HG03060 (cell line): ENCODE measurements around the gene FAM180A.
"Not testable (repeated sequence)": the region's sequence is repeated elsewhere in the genome, so short reads cannot be mapped to it uniquely, and the experiment has no call there.

ENCODE experiments used
- ATAC-seq: cut with Tn5 transposase; IDR thresholded peaks from one replicate; pipeline ENCODE4 v1.9.1; 2021; ENCODE audit warnings: low read depth, moderate number of reproducible peaks; ENCODE audit not compliant: unreplicated experiment

The FAM180A gene

GRCh38 chr7:135716677-135717238 lies 31.9 kb downstream of the FAM180A start:
- ATAC-seq = no peak

- ATAC-seq = no peak
Observed at GRCh38 chr7:135715673-135716072, 32.9 kb downstream of the FAM180A start.

- no peak for ATAC-seq
Observed at GRCh38 chr7:135715055-135715522, 33.5 kb downstream of the FAM180A start.

- ATAC-seq = no peak
Observed at GRCh38 chr7:135714534-135715009, 34.0 kb downstream of the FAM180A start.

GRCh38 chr7:135713836-135714470 lies 34.7 kb downstream of the FAM180A start:
- no peak for ATAC-seq

- ATAC-seq = no peak
Observed at GRCh38 chr7:135712796-135713195, 35.8 kb downstream of the FAM180A start.

- no peak for ATAC-seq
Observed at GRCh38 chr7:135712182-135712782, 36.3 kb downstream of the FAM180A start.

GRCh38 chr7:135711139-135711469 lies 37.5 kb downstream of the FAM180A start:
- ATAC-seq = no peak

- ATAC-seq = no peak
Observed at GRCh38 chr7:135710417-135711138, 38.0 kb downstream of the FAM180A start.

- no peak for ATAC-seq
Observed at GRCh38 chr7:135709508-135709907, 39.1 kb downstream of the FAM180A start.

GRCh38 chr7:135708041-135708440 lies 40.6 kb downstream of the FAM180A start:
- no peak for ATAC-seq

- no peak for ATAC-seq
Observed at GRCh38 chr7:135707570-135707966, 41.0 kb downstream of the FAM180A start.

- no peak for ATAC-seq
Observed at GRCh38 chr7:135706858-135707569, 41.6 kb downstream of the FAM180A start.

- ATAC-seq = no peak
Observed at GRCh38 chr7:135706038-135706742, 42.4 kb downstream of the FAM180A start.

GRCh38 chr7:135704698-135705097 lies 43.9 kb downstream of the FAM180A start:
- ATAC-seq = no peak

GRCh38 chr7:135704074-135704473 lies 44.5 kb downstream of the FAM180A start:
- no peak for ATAC-seq

- no peak for ATAC-seq
Observed at GRCh38 chr7:135697276-135698049, 51.1 kb downstream of the FAM180A start.

- ATAC-seq = no peak
Observed at GRCh38 chr7:135693558-135693957, 55.1 kb downstream of the FAM180A start.

- ATAC-seq = not testable (repeated sequence)
Observed at GRCh38 chr7:135692606-135693005, 56.0 kb downstream of the FAM180A start.
